ENCODE measurements around the gene ARHGAP29. TPM values are rescaled to one million over a fixed set of nuclear protein-coding genes. Genes with fewer than 3 reads are reported as not detected.
A peak's percentile ranks its signal among the peaks of the same experiment; 100 is the strongest.

Gene ARHGAP29
- total RNA-seq, 1 donor = 85.1 TPM

DNA sequence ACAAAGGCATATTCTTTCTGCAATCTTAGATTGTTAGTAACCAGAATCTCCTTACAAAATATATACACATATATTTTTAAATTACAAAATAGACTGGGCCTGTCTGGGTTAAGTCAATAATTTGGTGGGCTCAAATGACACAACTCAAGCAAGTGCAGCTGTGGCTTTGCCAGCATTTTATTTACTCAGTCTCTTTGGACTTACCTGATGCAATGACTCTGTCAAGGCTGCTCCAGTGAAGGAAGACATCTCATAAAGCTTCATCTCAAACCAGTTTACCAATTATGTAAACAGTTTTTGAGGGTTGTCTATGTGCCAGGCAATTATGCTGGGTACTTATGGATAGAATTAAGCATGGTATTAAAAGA is 93.6 kb downstream of the ARHGAP29 start:
- H3K4me3 ChIP-seq (ENCODE audit: low read depth, low read length) = no peak overlapping the region
- TF ChIP-seq, protein P1, sequence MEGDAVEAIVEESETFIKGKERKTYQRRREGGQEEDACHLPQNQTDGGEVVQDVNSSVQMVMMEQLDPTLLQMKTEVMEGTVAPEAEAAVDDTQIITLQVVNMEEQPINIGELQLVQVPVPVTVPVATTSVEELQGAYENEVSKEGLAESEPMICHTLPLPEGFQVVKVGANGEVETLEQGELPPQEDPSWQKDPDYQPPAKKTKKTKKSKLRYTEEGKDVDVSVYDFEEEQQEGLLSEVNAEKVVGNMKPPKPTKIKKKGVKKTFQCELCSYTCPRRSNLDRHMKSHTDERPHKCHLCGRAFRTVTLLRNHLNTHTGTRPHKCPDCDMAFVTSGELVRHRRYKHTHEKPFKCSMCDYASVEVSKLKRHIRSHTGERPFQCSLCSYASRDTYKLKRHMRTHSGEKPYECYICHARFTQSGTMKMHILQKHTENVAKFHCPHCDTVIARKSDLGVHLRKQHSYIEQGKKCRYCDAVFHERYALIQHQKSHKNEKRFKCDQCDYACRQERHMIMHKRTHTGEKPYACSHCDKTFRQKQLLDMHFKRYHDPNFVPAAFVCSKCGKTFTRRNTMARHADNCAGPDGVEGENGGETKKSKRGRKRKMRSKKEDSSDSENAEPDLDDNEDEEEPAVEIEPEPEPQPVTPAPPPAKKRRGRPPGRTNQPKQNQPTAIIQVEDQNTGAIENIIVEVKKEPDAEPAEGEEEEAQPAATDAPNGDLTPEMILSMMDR (IDR thresholded peaks at IDR 0.05; ENCODE audit: insufficient read depth, low read depth, low read length) = no peak
- DNase-seq (ENCODE audit: low read depth) = no peak

DNA sequence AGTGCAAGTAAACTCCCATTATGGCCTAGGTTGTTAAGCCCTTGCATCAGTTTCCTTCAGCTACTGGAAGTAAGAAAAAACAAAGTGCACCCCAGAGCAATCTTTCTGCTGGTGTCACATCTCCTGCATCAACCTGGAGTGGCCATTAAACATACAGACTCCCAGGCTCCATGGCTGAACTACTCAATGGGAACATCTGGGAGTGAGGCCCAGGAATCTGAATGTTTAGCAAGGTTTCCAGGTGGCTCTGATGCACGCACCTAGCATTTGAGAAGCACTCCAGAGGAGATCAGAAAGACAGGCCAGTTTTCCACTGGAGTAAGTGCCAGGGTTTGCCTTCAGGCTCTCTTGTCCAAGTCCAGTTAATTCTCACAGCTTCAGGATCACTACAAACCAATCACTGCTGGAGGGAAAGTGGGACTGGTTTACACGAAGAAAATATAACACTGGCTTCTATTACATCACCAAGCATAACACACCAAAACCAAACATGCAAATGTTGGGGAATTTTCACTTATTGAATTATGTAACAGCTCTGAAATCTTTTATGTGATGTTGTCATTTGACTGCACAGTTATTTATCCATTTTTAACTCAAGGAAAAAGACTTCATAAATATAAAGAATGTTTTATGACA is 94.1 kb downstream of the ARHGAP29 start:
- DNase-seq (ENCODE audit: low read depth) = peak; percentile 42
- TF ChIP-seq, protein P1 (IDR thresholded peaks at IDR 0.05; ENCODE audit: insufficient read depth, low read depth, low read length) = no peak
- no peak overlapping the region for H3K4me3 ChIP-seq (ENCODE audit: low read depth, low read length)

DNA sequence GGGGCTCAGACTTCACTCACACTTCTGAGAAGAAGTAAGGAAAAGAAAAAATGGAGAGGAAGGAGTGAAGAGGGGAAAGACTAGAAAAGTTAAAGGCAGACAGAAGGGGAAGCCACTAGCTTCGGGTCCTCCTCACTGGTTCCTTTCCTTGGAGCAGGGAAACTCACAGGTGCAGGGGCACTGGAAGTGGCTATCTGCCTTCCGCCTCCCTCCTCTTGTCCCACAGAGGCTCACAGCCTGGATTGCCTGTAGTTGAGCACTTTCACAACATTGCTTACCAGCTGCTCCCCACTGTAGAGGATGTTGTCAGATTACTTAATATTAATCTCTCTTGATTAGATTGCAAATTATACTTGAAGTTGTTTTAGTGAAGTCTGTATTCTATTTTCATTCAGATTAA is 94.8 kb downstream of the ARHGAP29 start:
- TF ChIP-seq, protein P1 (IDR thresholded peaks at IDR 0.05; ENCODE audit: insufficient read depth, low read depth, low read length) = no peak
- no peak overlapping the region for H3K4me3 ChIP-seq (ENCODE audit: low read depth, low read length)
- DNase-seq (ENCODE audit: low read depth) = no peak

DNA sequence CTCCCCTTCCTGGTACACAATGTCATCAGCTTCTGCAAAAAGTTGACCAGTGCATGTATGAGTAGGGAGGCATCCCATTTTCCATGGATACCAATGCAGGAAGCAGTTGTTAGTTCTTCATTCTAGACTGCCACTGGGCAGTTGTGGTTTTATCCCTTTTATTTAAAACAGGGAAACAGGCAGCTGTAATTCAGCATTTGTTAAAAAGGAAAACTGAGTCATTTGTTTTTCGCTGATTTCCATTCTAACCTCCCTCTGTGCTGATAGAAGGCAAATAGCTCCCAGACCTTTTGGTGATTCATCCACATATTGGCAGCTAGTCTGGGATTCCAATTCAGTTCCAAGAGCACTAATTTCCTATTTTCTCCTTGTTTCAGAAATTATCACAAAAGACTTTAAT is 95.4 kb downstream of the ARHGAP29 start:
- DNase-seq (ENCODE audit: low read depth) = peak; percentile 15
- no peak overlapping the region for H3K4me3 ChIP-seq (ENCODE audit: low read depth, low read length)
- TF ChIP-seq, protein P1 (IDR thresholded peaks at IDR 0.05; ENCODE audit: insufficient read depth, low read depth, low read length) = no peak

DNA sequence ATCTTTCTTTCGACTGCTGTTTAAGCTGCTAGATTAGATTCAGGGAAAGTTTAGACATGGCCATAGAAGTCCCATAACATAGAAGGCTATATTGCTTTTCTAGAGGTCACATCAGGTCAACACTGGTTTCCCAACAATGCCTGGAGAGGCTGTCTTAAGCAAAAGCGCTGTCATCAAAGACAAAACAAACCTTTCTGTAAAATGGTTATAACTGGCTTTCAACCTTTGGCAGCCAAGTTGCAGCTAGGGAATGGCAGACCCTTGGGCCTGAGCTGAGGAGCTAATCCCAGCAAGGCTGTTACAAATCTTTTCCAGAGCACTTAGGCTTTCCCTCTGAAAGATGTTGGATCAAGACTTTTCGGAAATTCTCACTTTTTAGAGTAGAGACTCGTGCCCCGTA is 105.3 kb downstream of the ARHGAP29 start:
- TF ChIP-seq, protein P1 (IDR thresholded peaks at IDR 0.05; ENCODE audit: insufficient read depth, low read depth, low read length) = no peak

DNA sequence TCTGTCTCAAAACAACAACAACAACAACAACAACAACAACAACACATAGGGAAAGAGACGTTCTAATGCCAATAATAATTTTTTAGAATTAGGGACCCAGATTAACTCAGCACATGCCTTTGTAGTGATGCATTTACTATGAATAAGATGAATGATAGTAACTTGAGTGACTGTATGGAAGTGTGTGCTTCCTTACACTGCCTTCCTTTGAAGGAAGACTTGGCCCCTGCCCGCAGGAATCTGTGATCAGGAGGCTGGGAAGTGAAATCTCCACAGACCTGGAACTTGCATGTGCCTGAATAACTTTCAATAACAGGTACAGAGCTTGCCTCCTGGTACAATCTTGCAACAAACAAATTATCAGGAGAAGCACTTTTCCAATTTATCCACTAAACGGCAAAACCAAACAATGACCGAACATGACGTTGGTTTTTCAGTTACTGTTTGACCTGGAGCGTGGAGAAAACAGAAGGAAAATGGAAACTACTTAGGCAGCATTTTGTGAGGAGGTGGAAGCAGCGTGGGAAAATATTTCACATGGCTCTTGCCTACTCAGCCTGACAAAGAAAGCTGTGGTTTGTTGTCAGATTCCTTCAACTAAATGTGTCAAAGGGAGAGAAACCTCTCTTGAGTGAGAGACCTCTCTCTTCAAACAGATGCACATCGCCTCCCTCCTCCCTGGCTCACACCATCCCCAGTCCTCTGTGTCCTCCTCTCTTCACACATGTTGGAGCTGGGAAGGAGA is 106.4 kb downstream of the ARHGAP29 start:
- H3K4me3 ChIP-seq (ENCODE audit: low read depth, low read length) = no peak overlapping the region
- DNase-seq (ENCODE audit: low read depth) = peak; percentile 43
- TF ChIP-seq, protein P1 (IDR thresholded peaks at IDR 0.05; ENCODE audit: insufficient read depth, low read depth, low read length) = no peak

More for the DNA sequence above, 105.3 kb downstream of the ARHGAP29 start:
- no peak overlapping the region for H3K4me3 ChIP-seq (ENCODE audit: low read depth, low read length)
- peak; percentile 14 for DNase-seq (ENCODE audit: low read depth)

Measured in fibroblast of villous mesenchyme (primary cell).